ENCODE measurements around the gene ADPRH.
A peak's percentile ranks its signal among the peaks of the same experiment; 100 is the strongest.

Gene ADPRH

DNA sequence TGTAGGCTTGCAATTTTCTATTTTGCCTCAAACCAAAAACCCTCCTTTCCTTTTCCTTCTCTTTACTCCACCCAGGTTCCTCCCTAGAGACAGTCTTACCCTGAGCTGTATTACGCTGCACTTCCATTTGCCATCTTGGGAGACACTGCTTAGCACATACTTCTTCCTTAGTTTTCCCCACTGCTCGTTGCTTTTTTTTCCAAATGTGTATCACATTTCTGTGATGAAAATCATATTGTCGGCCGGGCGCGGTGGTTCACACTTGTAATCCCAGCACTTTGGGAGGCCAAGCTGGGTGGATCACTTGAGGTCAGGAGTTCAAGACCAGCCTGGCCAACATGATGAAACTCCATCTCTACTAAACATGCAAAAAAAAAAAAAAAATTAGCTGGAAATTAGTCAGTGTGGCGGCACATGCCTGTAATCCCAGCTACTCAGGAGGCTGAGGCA is 51.6 kb downstream of the ADPRH start:
- H3K36me3 ChIP-seq (ENCODE audit: control insufficient read depth in 4 of 4, insufficient read depth in 4 of 4, low read length in 3 of 4): no peaks in the 10 kb centered on the region
- H3K27ac ChIP-seq (ENCODE audit: insufficient read depth in 1 of 2, low read depth in 1 of 2, low read length in 2 of 2, poor library complexity in 1 of 2, severe bottlenecking in 2 of 2): peak overlapping the region in 1 of 2 experiments; percentile 56
- no peak overlapping the region for H3K4me3 ChIP-seq (ENCODE audit: control insufficient read depth in 1 of 7, extremely low read depth in 1 of 7, insufficient read depth in 4 of 7, low read depth in 2 of 7, low read length in 6 of 7)
- 88% methylated on average over 5 of the region's 7 CpGs for WGBS (ENCODE audit: insufficient coverage)
- POLR2A ChIA-PET: interaction anchor here (0.6 kb wide), 1 partner anchor 92 kb away, joined by 3 read pairs; no protein-coding TSS in a partner anchor
- H3K4me1 ChIP-seq (ENCODE audit: control extremely low read depth in 1 of 4, control insufficient read depth in 4 of 4, insufficient read depth in 4 of 4, low read length in 3 of 4): peaks cover 2 to 42% (median 24%) of the 10 kb centered on the region in 4 experiments
- no peaks in the 10 kb centered on the region for H3K27me3 ChIP-seq (replicated peaks in 2 of 5; ENCODE audit: control insufficient read depth in 4 of 5, insufficient read depth in 5 of 5, low read length in 4 of 5)
- DNase-seq: peak in 1 of 3 donors; percentile 10
- CTCF ChIA-PET: interaction anchor here (1.1 to 1.4 kb wide), 3 partner anchors 22 to 32 kb away, joined by 3 to 4 read pairs (median 3); no protein-coding TSS in a partner anchor
- H3K9me3 ChIP-seq (ENCODE audit: control extremely low read depth in 1 of 5, control insufficient read depth in 4 of 5, insufficient read depth in 2 of 5, low read depth in 1 of 5, low read length in 4 of 5): no peaks in the 10 kb centered on the region

DNA sequence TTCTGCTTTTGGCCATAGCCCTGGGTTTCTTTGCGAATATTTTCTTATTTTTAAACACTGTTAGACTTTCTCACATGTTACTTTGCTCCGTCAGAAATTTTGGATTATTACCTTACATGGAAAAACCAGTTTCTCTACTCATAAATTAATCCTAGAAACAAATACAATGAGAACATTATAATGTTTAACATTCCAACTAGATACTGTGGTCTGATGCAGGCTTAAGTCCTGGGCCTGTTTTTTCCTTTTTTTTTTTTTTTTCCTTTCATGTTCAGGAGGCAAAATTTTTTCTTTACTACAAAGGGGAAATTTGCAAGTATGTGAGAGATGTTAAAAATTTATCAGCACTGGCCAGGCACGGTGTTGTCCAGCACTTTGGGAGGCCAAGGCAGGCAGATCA is 52.2 kb downstream of the ADPRH start:
- Histone ChIP-seq H3K27ac (ENCODE audit: insufficient read depth in 1 of 2, low read depth in 1 of 2, low read length in 2 of 2, poor library complexity in 1 of 2, severe bottlenecking in 2 of 2) (no peak overlapping the region), H3K4me3 (ENCODE audit: control insufficient read depth in 1 of 7, extremely low read depth in 1 of 7, insufficient read depth in 4 of 7, low read depth in 2 of 7, low read length in 6 of 7) (no peak overlapping the region), H3K4me1 (ENCODE audit: control extremely low read depth in 1 of 4, control insufficient read depth in 4 of 4, insufficient read depth in 4 of 4, low read length in 3 of 4) (peaks cover 2 to 43% (median 25%) of the 10 kb centered on the region in 4 experiments), H3K27me3 (replicated peaks in 2 of 5; ENCODE audit: control insufficient read depth in 4 of 5, insufficient read depth in 5 of 5, low read length in 4 of 5) (no peaks in the 10 kb centered on the region), H3K9me3 (ENCODE audit: control extremely low read depth in 1 of 5, control insufficient read depth in 4 of 5, insufficient read depth in 2 of 5, low read depth in 1 of 5, low read length in 4 of 5) (no peaks in the 10 kb centered on the region), H3K36me3 (ENCODE audit: control insufficient read depth in 4 of 4, insufficient read depth in 4 of 4, low read length in 3 of 4) (no peaks in the 10 kb centered on the region)
- CTCF ChIA-PET: interaction anchor here (1.3 kb wide), 1 partner anchor 23 kb away, joined by 3 read pairs; no protein-coding TSS in a partner anchor
- no peak for DNase-seq
- POLR2A ChIA-PET: interaction anchor here (0.6 kb wide), 1 partner anchor 92 kb away, joined by 3 read pairs; no protein-coding TSS in a partner anchor
- WGBS (ENCODE audit: insufficient coverage): 88% methylated on average over 1 of the region's 3 CpGs

DNA sequence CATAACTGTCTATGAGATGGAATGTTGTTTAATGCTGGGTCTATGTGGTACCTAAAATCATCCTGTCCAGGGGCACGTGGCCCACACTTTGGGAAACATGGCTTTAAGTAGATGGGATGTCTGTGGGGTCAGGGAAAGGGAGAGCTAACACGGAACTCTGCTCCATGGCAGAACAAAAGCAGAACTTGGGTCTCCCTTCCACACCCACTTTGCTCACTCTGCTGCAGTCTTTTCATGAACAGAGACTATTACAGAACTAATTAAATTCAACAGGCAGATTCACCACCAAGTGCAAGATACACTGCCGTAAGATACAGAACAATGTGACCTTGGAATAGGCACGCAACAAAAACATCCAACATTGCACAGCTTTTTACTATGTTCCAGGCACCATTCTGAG is 52.9 kb downstream of the ADPRH start:
- H3K36me3 ChIP-seq (ENCODE audit: control insufficient read depth in 4 of 4, insufficient read depth in 4 of 4, low read length in 3 of 4): no peaks in the 10 kb centered on the region
- H3K9me3 ChIP-seq (ENCODE audit: control extremely low read depth in 1 of 5, control insufficient read depth in 4 of 5, insufficient read depth in 2 of 5, low read depth in 1 of 5, low read length in 4 of 5): no peaks in the 10 kb centered on the region
- no peak overlapping the region for H3K27ac ChIP-seq (ENCODE audit: insufficient read depth in 1 of 2, low read depth in 1 of 2, low read length in 2 of 2, poor library complexity in 1 of 2, severe bottlenecking in 2 of 2)
- peaks cover 4 to 42% (median 27%) of the 10 kb centered on the region in 4 experiments for H3K4me1 ChIP-seq (ENCODE audit: control extremely low read depth in 1 of 4, control insufficient read depth in 4 of 4, insufficient read depth in 4 of 4, low read length in 3 of 4)
- ChIA-PET CTCF (no interaction called here), POLR2A (no interaction called here)
- no peak for DNase-seq
- H3K4me3 ChIP-seq (ENCODE audit: control insufficient read depth in 1 of 7, extremely low read depth in 1 of 7, insufficient read depth in 4 of 7, low read depth in 2 of 7, low read length in 6 of 7): no peak overlapping the region
- no peaks in the 10 kb centered on the region for H3K27me3 ChIP-seq (replicated peaks in 2 of 5; ENCODE audit: control insufficient read depth in 4 of 5, insufficient read depth in 5 of 5, low read length in 4 of 5)
- 94% methylated on average over 3 of the region's 4 CpGs for WGBS (ENCODE audit: insufficient coverage)

DNA sequence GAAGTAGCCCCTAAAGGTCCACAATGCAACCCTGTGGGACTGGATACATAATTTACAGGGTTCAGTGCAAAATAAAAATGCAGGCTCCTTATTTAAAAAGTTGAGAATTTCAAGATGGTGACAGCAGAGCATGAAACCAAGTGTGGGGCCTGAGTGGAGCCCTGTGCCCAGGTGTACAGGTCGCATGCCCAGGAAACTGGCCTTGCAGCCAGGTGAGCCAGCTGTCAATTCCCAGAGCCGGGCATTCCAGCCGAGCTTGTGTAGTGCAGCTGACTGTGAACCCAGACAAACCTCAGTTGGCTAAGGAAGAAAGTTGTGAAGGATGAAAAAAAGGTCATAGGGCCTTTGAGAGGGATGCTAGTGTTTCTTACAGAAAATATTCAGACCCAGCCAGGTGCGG is 53.5 kb downstream of the ADPRH start:
- ChIA-PET CTCF (no interaction called here), POLR2A (no interaction called here)
- WGBS (ENCODE audit: insufficient coverage): 100% methylated on average over 2 of the region's 4 CpGs

DNA sequence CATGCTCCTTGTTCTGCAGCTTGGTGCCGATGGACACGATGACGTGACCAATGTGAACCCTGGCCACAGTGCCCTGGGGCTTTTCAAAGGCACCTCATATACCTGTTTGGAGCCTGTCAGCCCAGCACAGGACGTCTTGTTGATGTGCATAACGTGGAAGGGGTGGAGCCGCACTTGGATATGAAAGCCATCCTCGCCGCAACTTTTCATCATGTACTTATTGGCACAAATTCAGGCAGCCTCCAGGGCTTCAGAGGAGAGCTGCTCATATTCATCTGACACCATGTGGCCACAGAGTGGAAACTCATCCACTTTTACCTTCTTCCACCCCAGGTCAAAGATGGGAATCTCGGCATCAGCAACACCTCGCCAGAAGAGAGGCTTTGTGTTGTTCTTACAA is 56.4 kb downstream of the ADPRH start:
- H3K27ac ChIP-seq (ENCODE audit: insufficient read depth in 1 of 2, low read depth in 1 of 2, low read length in 2 of 2, poor library complexity in 1 of 2, severe bottlenecking in 2 of 2): no peak overlapping the region
- CTCF ChIA-PET: interaction anchor here (1.5 to 2.6 kb wide), 2 partner anchors 8 to 45 kb away, joined by 6 to 9 read pairs; no protein-coding TSS in a partner anchor

More for the DNA sequence above, 53.5 kb downstream of the ADPRH start:
- no peaks in the 10 kb centered on the region for H3K36me3 ChIP-seq (ENCODE audit: control insufficient read depth in 4 of 4, insufficient read depth in 4 of 4, low read length in 3 of 4)
- H3K4me1 ChIP-seq (ENCODE audit: control extremely low read depth in 1 of 4, control insufficient read depth in 4 of 4, insufficient read depth in 4 of 4, low read length in 3 of 4): peaks cover 8 to 42% (median 30%) of the 10 kb centered on the region in 4 experiments
- H3K4me3 ChIP-seq (ENCODE audit: control insufficient read depth in 1 of 7, extremely low read depth in 1 of 7, insufficient read depth in 4 of 7, low read depth in 2 of 7, low read length in 6 of 7): no peak overlapping the region
- DNase-seq: no peak
- H3K27ac ChIP-seq (ENCODE audit: insufficient read depth in 1 of 2, low read depth in 1 of 2, low read length in 2 of 2, poor library complexity in 1 of 2, severe bottlenecking in 2 of 2): no peak overlapping the region
- no peaks in the 10 kb centered on the region for H3K9me3 ChIP-seq (ENCODE audit: control extremely low read depth in 1 of 5, control insufficient read depth in 4 of 5, insufficient read depth in 2 of 5, low read depth in 1 of 5, low read length in 4 of 5)
- H3K27me3 ChIP-seq (replicated peaks in 2 of 5; ENCODE audit: control insufficient read depth in 4 of 5, insufficient read depth in 5 of 5, low read length in 4 of 5): no peaks in the 10 kb centered on the region

DNA sequence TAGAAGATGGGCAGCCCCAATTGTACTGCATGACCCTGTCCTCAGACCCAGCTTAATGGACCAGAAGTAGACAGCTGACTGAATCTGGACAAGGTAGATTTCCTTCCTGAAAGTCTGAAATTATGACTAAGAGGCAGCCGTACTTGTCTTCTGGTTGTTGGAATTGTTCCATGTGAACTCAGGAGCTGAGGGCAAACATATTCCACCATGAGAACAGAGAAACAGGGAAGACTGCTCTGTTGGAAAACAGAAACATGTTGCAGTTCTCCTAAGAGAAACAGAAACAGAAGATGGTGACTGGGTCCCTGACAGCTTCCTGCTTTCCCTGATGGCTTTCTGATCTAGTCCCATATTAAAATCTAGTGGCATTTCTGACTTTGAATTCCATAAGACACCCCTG is 57.0 kb downstream of the ADPRH start:
- H3K9me3 ChIP-seq (ENCODE audit: control extremely low read depth in 1 of 5, control insufficient read depth in 4 of 5, insufficient read depth in 2 of 5, low read depth in 1 of 5, low read length in 4 of 5): no peaks in the 10 kb centered on the region
- no peaks in the 10 kb centered on the region for H3K27me3 ChIP-seq (replicated peaks in 2 of 5; ENCODE audit: control insufficient read depth in 4 of 5, insufficient read depth in 5 of 5, low read length in 4 of 5)
- H3K4me1 ChIP-seq (ENCODE audit: control extremely low read depth in 1 of 4, control insufficient read depth in 4 of 4, insufficient read depth in 4 of 4, low read length in 3 of 4): peaks cover 15 to 35% (median 28%) of the 10 kb centered on the region in 4 experiments
- no peak for DNase-seq
- POLR2A ChIA-PET: interaction anchor here (0.6 kb wide), 1 partner anchor 56 kb away, joined by 3 read pairs; no protein-coding TSS in a partner anchor
- H3K4me3 ChIP-seq (ENCODE audit: control insufficient read depth in 1 of 7, extremely low read depth in 1 of 7, insufficient read depth in 4 of 7, low read depth in 2 of 7, low read length in 6 of 7): no peak overlapping the region
- H3K27ac ChIP-seq (ENCODE audit: insufficient read depth in 1 of 2, low read depth in 1 of 2, low read length in 2 of 2, poor library complexity in 1 of 2, severe bottlenecking in 2 of 2): no peak overlapping the region
- no peaks in the 10 kb centered on the region for H3K36me3 ChIP-seq (ENCODE audit: control insufficient read depth in 4 of 4, insufficient read depth in 4 of 4, low read length in 3 of 4)
- WGBS (ENCODE audit: insufficient coverage): no CpG with 5 or more reads among the region's 1 CpG
- CTCF ChIA-PET: interaction anchor here (1.5 to 2.6 kb wide), 3 partner anchors 9 to 44 kb away, joined by 3 to 9 read pairs (median 6); no protein-coding TSS in a partner anchor

More for the DNA sequence above, 56.4 kb downstream of the ADPRH start:
- POLR2A ChIA-PET: interaction anchor here (0.6 kb wide), 1 partner anchor 55 kb away, joined by 3 read pairs; no protein-coding TSS in a partner anchor
- Histone ChIP-seq H3K27me3 (replicated peaks in 2 of 5; ENCODE audit: control insufficient read depth in 4 of 5, insufficient read depth in 5 of 5, low read length in 4 of 5) (no peaks in the 10 kb centered on the region), H3K4me3 (ENCODE audit: control insufficient read depth in 1 of 7, extremely low read depth in 1 of 7, insufficient read depth in 4 of 7, low read depth in 2 of 7, low read length in 6 of 7) (no peak overlapping the region), H3K9me3 (ENCODE audit: control extremely low read depth in 1 of 5, control insufficient read depth in 4 of 5, insufficient read depth in 2 of 5, low read depth in 1 of 5, low read length in 4 of 5) (no peaks in the 10 kb centered on the region), H3K36me3 (ENCODE audit: control insufficient read depth in 4 of 4, insufficient read depth in 4 of 4, low read length in 3 of 4) (no peaks in the 10 kb centered on the region), H3K4me1 (ENCODE audit: control extremely low read depth in 1 of 4, control insufficient read depth in 4 of 4, insufficient read depth in 4 of 4, low read length in 3 of 4) (peaks cover 15 to 36% (median 29%) of the 10 kb centered on the region in 4 experiments)
- no peak for DNase-seq
- 100% methylated on average over 10 of the region's 10 CpGs for WGBS (ENCODE audit: insufficient coverage)

DNA sequence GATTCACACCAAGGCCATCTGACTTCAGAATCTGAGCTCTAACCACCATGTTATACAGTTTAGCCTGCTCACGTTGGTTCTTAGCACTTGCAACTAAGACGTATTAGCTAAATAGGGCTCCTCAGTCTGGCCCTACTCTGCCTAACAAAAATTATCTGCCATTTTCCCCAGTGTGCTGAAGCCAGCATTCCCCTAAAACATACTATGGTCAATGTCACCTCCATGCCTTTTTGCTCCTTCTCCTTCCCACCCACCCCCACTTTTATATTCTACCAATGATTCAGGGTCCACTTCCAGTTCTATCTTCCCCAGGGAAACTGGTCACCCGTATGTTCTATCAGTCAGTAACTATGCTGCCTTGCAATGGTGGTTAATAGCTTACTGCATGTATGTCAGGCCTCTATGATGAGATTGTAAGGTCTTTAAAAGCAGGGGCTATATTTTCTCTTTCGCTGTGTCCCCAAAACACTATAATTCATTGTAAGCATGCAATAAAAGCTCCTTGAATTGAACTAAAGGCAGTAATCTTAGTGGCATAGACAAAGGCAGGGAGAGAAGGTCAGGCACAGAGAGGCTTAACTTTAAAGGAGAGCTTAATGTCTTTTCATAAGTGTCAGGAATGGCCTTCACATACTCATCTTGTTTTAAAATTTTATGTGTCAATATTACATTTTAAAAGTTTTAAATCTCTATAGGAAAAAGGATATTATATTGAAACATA is 57.8 kb downstream of the ADPRH start:
- H3K9me3 ChIP-seq (ENCODE audit: control extremely low read depth in 1 of 5, control insufficient read depth in 4 of 5, insufficient read depth in 2 of 5, low read depth in 1 of 5, low read length in 4 of 5): no peaks in the 10 kb centered on the region
- H3K4me3 ChIP-seq (ENCODE audit: control insufficient read depth in 1 of 7, extremely low read depth in 1 of 7, insufficient read depth in 4 of 7, low read depth in 2 of 7, low read length in 6 of 7): no peak overlapping the region
- no peaks in the 10 kb centered on the region for H3K27me3 ChIP-seq (replicated peaks in 2 of 5; ENCODE audit: control insufficient read depth in 4 of 5, insufficient read depth in 5 of 5, low read length in 4 of 5)
- WGBS (ENCODE audit: insufficient coverage): 92% methylated on average over 2 of the region's 4 CpGs
- no peaks in the 10 kb centered on the region for H3K36me3 ChIP-seq (ENCODE audit: control insufficient read depth in 4 of 4, insufficient read depth in 4 of 4, low read length in 3 of 4)
- DNase-seq: no peak
- ChIA-PET CTCF (interaction anchor here (1.5 to 2.6 kb wide), 3 partner anchors 10 to 44 kb away, joined by 3 to 9 read pairs (median 6); no protein-coding TSS in a partner anchor), POLR2A (interaction anchor here (0.7 kb wide), 1 partner anchor 37 kb away, joined by 3 read pairs; no protein-coding TSS in a partner anchor)
- peak overlapping the region in 1 of 2 experiments; percentile 53 for H3K27ac ChIP-seq (ENCODE audit: insufficient read depth in 1 of 2, low read depth in 1 of 2, low read length in 2 of 2, poor library complexity in 1 of 2, severe bottlenecking in 2 of 2)
- peaks cover 15 to 35% (median 28%) of the 10 kb centered on the region in 4 experiments for H3K4me1 ChIP-seq (ENCODE audit: control extremely low read depth in 1 of 4, control insufficient read depth in 4 of 4, insufficient read depth in 4 of 4, low read length in 3 of 4)
